GM23338 (cell line): ENCODE measurements around the gene C2orf49. TPM values are rescaled to one million over a fixed set of nuclear protein-coding genes. Genes with fewer than 3 reads are reported as not detected.
A peak's percentile ranks its signal among the peaks of the same experiment; 100 is the strongest.

Experiments used
- ATAC-seq: fragments of 200-7000 bp; cut with Tn5 transposase; 3 replicates; pipeline ENCODE4 v1.9.1; 2020
- DNase-seq: peaks from one replicate; pipeline ENCODE4 v3.0.0-alpha.2; 2015; ENCODE audit warnings: low spot score
- H2AFZ ChIP-seq: fragments of 200-600 bp; sonication (generic); 2 replicates; pipeline ENCODE4 v1.8.0; 2016; ENCODE audit warnings: antibody characterized with exemption, mild to moderate bottlenecking, moderate library complexity
- H3F3A ChIP-seq: fragments of 200-600 bp; sonication (generic); replicated peaks from 2 replicates; pipeline ENCODE4 v1.8.0; 2017; ENCODE audit warnings: antibody characterized with exemption, mixed run types, low read depth
- H3K27ac ChIP-seq: fragments of 200-600 bp; sonication (generic); 2 replicates; pipeline ENCODE4 v1.6.1; 2016; ENCODE audit warnings: low read depth
- H3K27me3 ChIP-seq: fragments of 200-600 bp; sonication (generic); 2 replicates; pipeline ENCODE4 v1.8.0; 2016; ENCODE audit warnings: mild to moderate bottlenecking, mixed run types, moderate library complexity; ENCODE audit not compliant: insufficient read depth
- H3K36me3 ChIP-seq: fragments of 200-600 bp; sonication (generic); 2 replicates; pipeline ENCODE4 v1.8.0; 2016; ENCODE audit warnings: mild to moderate bottlenecking; ENCODE audit not compliant: insufficient read depth
- H3K4me1 ChIP-seq: fragments of 200-600 bp; sonication (generic); 2 replicates; pipeline ENCODE4 v1.8.0; 2016; ENCODE audit warnings: mild to moderate bottlenecking, moderate library complexity; ENCODE audit not compliant: insufficient read depth
- H3K4me2 ChIP-seq: fragments of 200-600 bp; sonication (generic); 2 replicates; pipeline ENCODE4 v1.7.1; 2017; ENCODE audit warnings: mixed run types
- H3K4me3 ChIP-seq: fragments of 200-600 bp; sonication (generic); 2 replicates; pipeline ENCODE4 v1.6.1; 2016; ENCODE audit warnings: mixed run types
- H3K79me2 ChIP-seq: fragments of 200-600 bp; sonication (generic); replicated peaks from 2 replicates; pipeline ENCODE4 v1.8.0; 2017; ENCODE audit warnings: mild to moderate bottlenecking; ENCODE audit not compliant: insufficient read depth
- H3K9me2 ChIP-seq: fragments of 200-600 bp; sonication (generic); 2 replicates; pipeline ENCODE4 v1.8.0; 2017; ENCODE audit not compliant: insufficient read depth
- H4K20me1 ChIP-seq: fragments of 200-600 bp; sonication (generic); replicated peaks from 2 replicates; pipeline ENCODE4 v1.8.0; 2017; ENCODE audit warnings: mild to moderate bottlenecking; ENCODE audit not compliant: insufficient read depth
- H3K27ac Mint-ChIP-seq: 2 replicates; pipeline ENCODE4 v1.8.0; 2020; ENCODE audit warnings: inconsistent platforms, mild to moderate bottlenecking, moderate library complexity, mixed read lengths
- H3K27me3 Mint-ChIP-seq: 3 replicates; pipeline ENCODE4 v1.8.0; 2022; ENCODE audit warnings: low read depth, mild to moderate bottlenecking, moderate library complexity, mixed read lengths, inconsistent platforms; ENCODE audit not compliant: insufficient read depth, poor library complexity
- H3K36me3 Mint-ChIP-seq: 3 replicates; pipeline ENCODE4 v1.8.0; 2021; ENCODE audit warnings: low read depth, mild to moderate bottlenecking, inconsistent platforms, moderate library complexity, mixed read lengths
- H3K4me1 Mint-ChIP-seq: 3 replicates; pipeline ENCODE4 v1.8.0; 2020; ENCODE audit warnings: mild to moderate bottlenecking, inconsistent platforms, mixed read lengths
- H3K4me3 Mint-ChIP-seq: 3 replicates; pipeline ENCODE4 v1.8.0; 2021; ENCODE audit warnings: moderate library complexity, mild to moderate bottlenecking, inconsistent platforms, mixed read lengths
- H3K9me3 Mint-ChIP-seq: 3 replicates; pipeline ENCODE4 v1.8.0; 2020; ENCODE audit warnings: moderate library complexity, mild to moderate bottlenecking, inconsistent platforms, mixed read lengths
- CREB1 ChIP-seq: fragments of 250-450 bp; sonication (Bioruptor Pico); IDR thresholded peaks from 2 replicates; pipeline ENCODE4 v1.5.0; 2020; ENCODE audit warnings: low read depth, mild to moderate bottlenecking, moderate library complexity
- EZH2 ChIP-seq: fragments of 200-600 bp; sonication (generic); IDR thresholded peaks from one replicate; pipeline ENCODE4 v1.8.0; 2017; ENCODE audit warnings: antibody characterized with exemption, mild to moderate bottlenecking, low read depth; ENCODE audit not compliant: unreplicated experiment
- NANOG ChIP-seq: IDR thresholded peaks from 2 replicates; pipeline ENCODE4 v1.6.1; 2016; ENCODE audit warnings: antibody characterized with exemption, borderline replicate concordance
- POLR2AphosphoS5 ChIP-seq: IDR thresholded peaks from 2 replicates; pipeline ENCODE4 v1.6.1; 2016; ENCODE audit warnings: antibody characterized with exemption, low read depth
- ZNF331 ChIP-seq: fragments of 250-450 bp; sonication (Bioruptor Pico); IDR thresholded peaks from 2 replicates; pipeline ENCODE4 v1.5.0; 2020; ENCODE audit warnings: low read depth, mild to moderate bottlenecking, moderate library complexity
- polyA plus RNA-seq: library from polyadenylated mRNA; unstranded; fragments of >200 nt; fragmentation: Nextera tagmentation; extraction: Ambion mirVana; gene quantifications from 2 replicates; pipeline ENCODE4 v1.2.1, GENCODE V29; 2016
- total RNA-seq: library from RNA; depleted of rRNA; stranded (reverse); fragments of >200 nt; shearing (Covaris generic); gene quantifications from 2 replicates; pipeline ENCODE4 v1.2.3, GENCODE V29; 2014
- TF ChIP-seq, protein P1 (sequence below): IDR thresholded peaks from one replicate; pipeline ENCODE4 v1.6.1; 2018; ENCODE audit warnings: antibody characterized with exemption; ENCODE audit not compliant: unreplicated experiment

The C2orf49 gene
- total and polyA plus RNA-seq, 2 experiments from 2014 or later = 19.6 to 33.8 TPM

DNA sequence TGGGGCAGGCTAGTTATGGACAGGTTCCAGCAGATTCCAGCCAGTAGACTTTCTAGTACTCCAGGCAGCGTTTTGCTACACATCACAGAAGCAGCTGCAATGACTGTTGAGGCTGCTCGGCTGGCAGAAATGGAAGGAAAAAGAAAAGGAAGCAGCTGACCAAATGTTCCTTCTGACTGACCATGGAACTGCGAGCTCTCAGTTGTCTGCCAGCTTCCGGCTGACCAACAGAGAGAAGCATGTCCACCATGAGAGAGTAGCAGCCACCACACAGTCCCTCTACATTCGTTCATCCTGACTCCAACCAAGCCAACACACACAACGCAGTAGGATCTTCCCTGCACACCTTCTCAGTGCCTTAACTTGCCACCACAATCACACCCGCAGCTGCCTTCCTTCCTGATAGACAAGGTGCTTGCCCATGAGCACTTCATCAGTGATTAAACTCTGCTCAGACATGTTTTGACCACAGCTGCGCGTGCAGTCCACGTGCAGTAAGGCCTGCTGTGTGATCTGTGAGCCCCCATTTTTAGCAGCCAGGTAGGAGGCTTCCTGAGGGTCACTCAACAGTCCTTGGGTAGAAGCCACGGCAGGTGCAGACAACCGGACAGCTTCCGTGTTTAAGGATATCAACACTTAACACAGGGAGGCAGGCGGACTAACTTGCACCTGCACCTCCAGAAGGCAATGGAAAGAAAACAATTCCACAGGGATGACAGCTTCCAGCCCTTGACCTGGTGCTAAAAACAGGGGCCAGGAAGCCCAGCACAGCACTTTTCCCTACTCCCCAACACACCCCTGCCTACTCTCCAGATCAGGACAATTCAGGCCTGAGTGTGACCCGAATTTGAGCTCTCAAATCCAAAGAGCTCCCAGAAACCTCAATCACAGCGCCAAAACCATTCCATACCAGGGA is 8.8 kb upstream of the C2orf49 start:
- Histone ChIP-seq H3F3A (no peaks in the 10 kb centered on the region), H3K9me2 (no peaks in the 10 kb centered on the region), H3K27me3 (peaks cover 14% of the 10 kb centered on the region), H4K20me1 (no peaks in the 10 kb centered on the region; the same call in 1 of the 2 replicates), H3K4me2 (peak overlapping the region; percentile 78), H3K79me2 (peaks cover 53% of the 10 kb centered on the region), H3K36me3 (no peaks in the 10 kb centered on the region), H3K27ac (no peak overlapping the region), H3K4me3 (peak overlapping the region; percentile 61), H2AFZ (peak overlapping the region; percentile 92; the same call in 1 of the 2 replicates), H3K4me1 (peaks cover 12% of the 10 kb centered on the region)
- Mint-ChIP-seq H3K27me3 (peaks cover 10% of the 10 kb centered on the region), H3K36me3 (peaks cover 8% of the 10 kb centered on the region; the same call in 2 of the 3 replicates), H3K9me3 (no peaks in the 10 kb centered on the region), H3K27ac (peak overlapping the region; percentile 94), H3K4me3 (peak overlapping the region; percentile 95), H3K4me1 (peaks cover 30% of the 10 kb centered on the region)
- TF ChIP-seq CREB1 (CRISPR knock-in tag) (no peak), ZNF331 (CRISPR knock-in tag) (no peak)
- ATAC-seq (no peak; the same call in 2 of the 3 replicates), DNase-seq (peak; percentile 37)

DNA sequence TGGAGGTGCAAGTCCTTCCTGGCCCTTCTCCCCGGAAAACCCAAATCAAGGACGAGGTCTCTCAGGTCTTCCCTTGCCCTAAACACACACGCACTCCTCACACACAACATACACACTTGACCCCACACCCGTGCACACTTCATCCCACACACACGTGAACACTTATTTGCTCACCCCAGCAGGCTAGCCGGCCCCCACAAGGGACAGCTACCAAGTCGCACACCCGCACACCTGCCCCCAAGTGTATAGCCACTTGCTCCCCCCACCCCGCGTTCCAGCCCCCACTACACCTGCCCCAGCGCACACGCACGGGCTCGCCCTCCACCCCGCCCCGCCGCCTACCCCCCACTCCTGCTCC is 8.2 kb upstream of the C2orf49 start:
- Histone ChIP-seq H3K4me2 (peak overlapping the region; percentile 78), H3K4me3 (peak overlapping the region; percentile 61), H3K9me2 (no peaks in the 10 kb centered on the region), H3F3A (no peaks in the 10 kb centered on the region), H3K79me2 (peaks cover 48% of the 10 kb centered on the region), H2AFZ (peak overlapping the region; percentile 92; the same call in 1 of the 2 replicates), H3K27me3 (peaks cover 14% of the 10 kb centered on the region), H4K20me1 (no peaks in the 10 kb centered on the region; the same call in 1 of the 2 replicates), H3K36me3 (no peaks in the 10 kb centered on the region), H3K4me1 (peaks cover 12% of the 10 kb centered on the region), H3K27ac (no peak overlapping the region)
- Mint-ChIP-seq H3K4me1 (peaks cover 27% of the 10 kb centered on the region), H3K4me3 (peak overlapping the region; percentile 95), H3K9me3 (no peaks in the 10 kb centered on the region), H3K27me3 (peaks cover 10% of the 10 kb centered on the region), H3K36me3 (peaks cover 8% of the 10 kb centered on the region; the same call in 2 of the 3 replicates), H3K27ac (peak overlapping the region; percentile 94)
- TF ChIP-seq EZH2 (no peak), POLR2AphosphoS5 (no peak; the same call in 1 of the 2 replicates), NANOG (no peak)
- TF ChIP-seq, protein P1, sequence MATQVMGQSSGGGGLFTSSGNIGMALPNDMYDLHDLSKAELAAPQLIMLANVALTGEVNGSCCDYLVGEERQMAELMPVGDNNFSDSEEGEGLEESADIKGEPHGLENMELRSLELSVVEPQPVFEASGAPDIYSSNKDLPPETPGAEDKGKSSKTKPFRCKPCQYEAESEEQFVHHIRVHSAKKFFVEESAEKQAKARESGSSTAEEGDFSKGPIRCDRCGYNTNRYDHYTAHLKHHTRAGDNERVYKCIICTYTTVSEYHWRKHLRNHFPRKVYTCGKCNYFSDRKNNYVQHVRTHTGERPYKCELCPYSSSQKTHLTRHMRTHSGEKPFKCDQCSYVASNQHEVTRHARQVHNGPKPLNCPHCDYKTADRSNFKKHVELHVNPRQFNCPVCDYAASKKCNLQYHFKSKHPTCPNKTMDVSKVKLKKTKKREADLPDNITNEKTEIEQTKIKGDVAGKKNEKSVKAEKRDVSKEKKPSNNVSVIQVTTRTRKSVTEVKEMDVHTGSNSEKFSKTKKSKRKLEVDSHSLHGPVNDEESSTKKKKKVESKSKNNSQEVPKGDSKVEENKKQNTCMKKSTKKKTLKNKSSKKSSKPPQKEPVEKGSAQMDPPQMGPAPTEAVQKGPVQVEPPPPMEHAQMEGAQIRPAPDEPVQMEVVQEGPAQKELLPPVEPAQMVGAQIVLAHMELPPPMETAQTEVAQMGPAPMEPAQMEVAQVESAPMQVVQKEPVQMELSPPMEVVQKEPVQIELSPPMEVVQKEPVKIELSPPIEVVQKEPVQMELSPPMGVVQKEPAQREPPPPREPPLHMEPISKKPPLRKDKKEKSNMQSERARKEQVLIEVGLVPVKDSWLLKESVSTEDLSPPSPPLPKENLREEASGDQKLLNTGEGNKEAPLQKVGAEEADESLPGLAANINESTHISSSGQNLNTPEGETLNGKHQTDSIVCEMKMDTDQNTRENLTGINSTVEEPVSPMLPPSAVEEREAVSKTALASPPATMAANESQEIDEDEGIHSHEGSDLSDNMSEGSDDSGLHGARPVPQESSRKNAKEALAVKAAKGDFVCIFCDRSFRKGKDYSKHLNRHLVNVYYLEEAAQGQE = no peak
- no peak for ATAC-seq
- no peak for DNase-seq
